Cortex of kidney (tissue), 1 donor: ENCODE data around the gene MYADML2.

Experiments used
- DNase-seq: peaks from one replicate; lab custom pipeline; 2025; lab: John Stamatoyannopoulos, UW

MYADML2 gene

DNA sequence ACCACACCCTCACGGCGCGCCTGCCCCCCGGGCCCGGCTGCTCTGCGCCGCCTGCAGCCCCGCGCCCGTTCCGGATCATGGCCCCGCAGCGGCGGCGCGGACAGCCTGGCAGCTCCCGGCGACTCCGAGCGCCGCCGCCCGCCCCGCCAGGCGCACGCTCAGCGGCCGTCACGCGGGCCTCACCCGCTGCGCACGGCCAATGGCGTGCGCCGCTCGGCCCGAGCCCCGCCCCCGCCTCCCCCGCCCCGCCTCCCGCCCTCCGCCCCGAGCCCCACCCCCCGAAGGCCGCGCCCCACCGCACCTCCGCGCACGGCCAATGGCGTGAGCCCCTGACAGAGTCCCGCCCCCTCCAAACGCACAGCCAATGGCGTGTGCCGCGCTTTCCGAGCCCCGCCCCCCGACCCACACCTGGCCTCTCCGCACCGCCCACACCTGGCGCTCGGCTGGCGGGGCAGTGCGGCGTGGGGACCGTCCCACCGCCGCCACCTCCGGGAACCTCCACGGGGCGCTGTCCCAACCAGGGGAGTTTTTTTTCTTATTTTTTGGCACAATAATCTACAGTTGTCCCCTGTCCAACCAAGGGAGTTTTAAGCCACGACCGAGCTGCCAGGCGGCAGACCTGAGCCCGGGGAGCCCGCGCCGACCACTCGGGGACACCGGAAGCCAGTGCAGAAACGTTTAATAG is 35.6 kb downstream of the MYADML2 start, which contains the start of gene PCYT2:
PCYT2 (minus strand) TSS at position 123 of the 685 bp plus-strand sequence; CDS start at position 79, 44 bp downstream.
- DNase-seq, result no peak

GRCh38 chr17:81910840-81911276 is 36.2 kb downstream of the MYADML2 start:
- DNase-seq, result no peak

- DNase-seq, result no peak
These were observed 36.8 kb downstream of the MYADML2 start for GRCh38 chr17:81909966-81910839.

GRCh38 chr17:81909231-81909630 is 37.8 kb downstream of the MYADML2 start:
- DNase-seq, result no peak

GRCh38 chr17:81908793-81909192 is 38.2 kb downstream of the MYADML2 start:
- DNase-seq, result no peak

- DNase-seq, result no peak
These were observed 39.6 kb downstream of the MYADML2 start for GRCh38 chr17:81907219-81908145.

GRCh38 chr17:81906476-81907218 is 40.4 kb downstream of the MYADML2 start:
- no peak for DNase-seq

DNA sequence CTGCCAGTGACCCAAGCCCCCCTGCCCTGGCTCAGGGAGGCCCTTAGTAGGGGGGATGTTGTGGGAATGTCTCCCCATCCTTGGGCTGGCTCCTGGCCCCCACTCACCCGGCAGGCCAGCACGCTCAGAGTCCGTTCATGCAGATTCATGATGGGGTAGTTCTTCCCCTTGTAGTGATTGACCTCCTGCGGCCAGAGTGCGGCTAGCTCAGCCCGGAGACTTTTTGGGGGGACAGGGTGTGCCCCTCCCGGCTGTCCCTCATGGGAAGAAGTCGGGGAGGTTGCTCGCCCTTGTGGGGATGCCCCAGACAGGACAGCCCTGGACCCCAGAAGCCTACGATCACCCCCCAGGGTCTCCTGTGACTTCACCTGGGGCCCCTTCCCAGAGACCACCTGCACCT is 41.0 kb downstream of the MYADML2 start:
- DNase-seq, result no peak

DNA sequence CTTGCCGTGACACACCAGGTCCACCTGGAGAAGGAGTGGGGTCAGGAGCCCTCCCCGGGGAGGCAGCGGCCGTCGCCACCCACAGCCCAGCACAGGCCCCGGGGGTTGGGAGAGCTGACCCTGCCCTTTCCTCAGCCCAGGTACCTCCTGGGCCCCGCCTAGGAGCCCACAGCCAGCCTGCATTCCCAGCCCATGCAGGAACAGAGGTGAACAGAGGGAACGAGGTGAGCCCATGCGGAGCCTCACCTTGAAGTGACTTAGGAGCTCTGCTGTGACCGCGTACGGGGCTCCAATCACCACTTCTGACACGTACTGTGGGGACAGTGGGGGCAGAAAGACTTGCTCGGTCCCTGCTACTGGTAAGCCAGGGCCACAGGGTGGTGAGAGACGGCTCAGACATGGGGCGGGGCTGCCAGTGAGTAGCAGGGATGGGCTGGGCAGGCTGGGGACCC is 41.6 kb downstream of the MYADML2 start:
- DNase-seq, result no peak

DNA sequence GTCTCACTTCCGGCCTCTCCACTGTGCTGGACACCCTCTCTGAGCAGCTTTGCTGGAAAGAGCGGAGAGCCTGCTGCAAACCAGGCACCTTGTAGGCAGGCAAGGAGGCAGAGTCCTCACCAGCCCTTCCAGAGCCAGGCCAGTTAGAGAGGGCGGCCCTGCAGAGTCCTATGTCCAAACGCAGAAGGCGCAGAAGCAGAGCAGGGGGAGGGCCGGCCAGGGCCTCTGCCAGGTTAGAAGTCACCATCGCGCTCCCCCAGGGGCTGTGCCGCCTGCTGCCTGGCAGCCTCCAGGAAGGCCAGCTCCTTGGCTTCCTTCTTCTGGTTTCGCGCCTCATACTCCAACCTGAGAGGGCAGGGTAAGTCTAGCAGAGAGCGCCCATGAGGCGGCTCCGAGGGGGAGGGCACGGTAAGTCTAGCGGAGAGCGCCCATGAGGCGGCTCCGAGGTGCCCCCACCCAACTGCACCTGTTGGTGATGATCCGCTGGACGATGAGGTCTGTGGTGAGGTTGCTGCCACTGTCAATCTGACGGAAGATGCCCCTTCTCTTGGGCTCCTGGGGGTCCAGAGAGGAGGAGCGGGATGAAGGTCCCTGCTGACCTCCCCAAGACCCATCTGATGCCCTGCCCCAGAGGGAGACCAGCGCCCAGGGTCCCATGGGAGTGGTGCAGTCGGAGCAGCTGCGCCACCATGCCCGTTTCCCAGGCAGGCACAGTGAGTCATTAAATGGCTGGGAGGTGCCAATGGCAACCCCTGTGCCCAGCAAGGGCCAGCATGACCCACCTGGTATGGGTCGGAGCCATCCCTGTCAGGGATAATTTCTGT is 42.2 kb downstream of the MYADML2 start:
- DNase-seq, result no peak

DNA sequence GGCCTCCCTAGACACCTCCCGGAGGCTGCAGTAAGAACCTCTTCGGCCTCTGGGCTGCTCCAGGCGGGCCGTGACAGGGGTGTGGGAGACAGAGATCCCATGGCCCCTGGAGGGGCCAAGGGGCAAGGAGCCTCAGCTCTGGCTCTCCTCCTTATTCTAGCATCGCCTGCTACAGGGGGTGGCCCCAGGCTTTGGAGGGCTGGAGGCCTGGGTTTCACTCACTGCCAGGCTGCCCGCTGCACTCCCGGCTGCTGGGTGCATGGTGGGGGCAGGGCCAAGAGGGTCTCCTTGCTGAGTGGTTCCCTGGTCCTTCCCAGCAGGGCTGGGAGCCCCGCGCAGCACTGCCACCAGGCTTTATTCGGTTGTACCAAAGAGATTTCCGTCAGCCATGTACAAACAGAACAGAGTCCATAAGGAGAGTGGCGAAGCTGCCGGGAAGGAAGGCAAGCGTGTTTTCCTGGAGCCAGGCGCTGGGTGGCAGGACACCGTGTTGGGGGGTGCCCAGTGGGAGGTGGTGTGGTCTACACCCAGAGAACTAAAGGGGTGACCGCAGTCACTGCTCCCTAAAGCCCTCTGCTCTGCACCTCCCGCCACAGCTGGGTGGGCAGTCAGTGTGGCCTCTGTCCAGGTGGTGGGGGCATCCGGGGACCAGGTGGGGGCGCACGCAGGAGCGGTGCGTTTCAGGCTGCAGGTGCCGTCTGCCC is 43.0 kb downstream of the MYADML2 start:
- no peak for DNase-seq

GRCh38 chr17:81903415-81903831 is 43.6 kb downstream of the MYADML2 start:
- no peak for DNase-seq

DNA sequence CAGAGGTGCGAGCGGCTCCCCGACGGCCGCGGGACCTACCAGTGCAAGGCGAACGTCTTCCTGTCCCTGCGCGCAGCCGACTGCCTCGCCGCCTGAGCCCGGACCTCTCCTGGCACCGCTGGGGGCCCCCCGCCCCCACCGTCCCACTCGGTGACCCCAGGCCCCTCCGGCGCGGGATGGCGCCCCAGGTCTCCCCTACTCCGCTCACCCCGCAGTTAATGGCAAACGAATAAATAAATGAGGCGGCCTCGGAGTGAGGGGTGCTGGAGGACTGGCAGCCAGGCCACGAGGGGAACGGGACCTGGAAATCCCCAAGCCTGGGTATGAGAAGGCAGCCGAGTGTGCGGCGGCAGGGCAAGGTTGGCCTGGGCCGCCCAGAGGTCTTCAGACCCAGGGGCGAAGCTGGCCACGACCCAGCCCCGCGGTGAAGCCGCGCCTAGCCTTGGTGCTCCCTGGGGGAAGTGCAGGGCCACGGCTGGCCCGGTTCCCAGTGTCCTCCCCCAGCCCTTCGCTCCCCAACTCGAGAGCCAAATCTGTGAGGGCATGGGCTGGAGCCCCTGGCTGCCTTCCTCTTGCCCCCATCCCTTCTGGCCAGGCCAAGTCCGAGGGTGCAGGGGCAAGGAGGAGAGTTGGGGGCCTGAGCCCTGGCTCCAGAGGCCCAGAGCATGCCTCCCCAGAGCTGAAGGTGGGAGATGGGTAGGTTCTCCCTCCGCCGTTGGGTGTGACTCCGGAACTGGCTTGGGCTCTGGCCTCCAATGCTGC is 44.2 kb downstream of the MYADML2 start:
- DNase-seq, result no peak

GRCh38 chr17:81902023-81902652 is 44.9 kb downstream of the MYADML2 start, which contains the start of gene NPB:
NPB (plus strand) TSS chr17:81902238; CDS start chr17:81902278, 40 bp downstream.
- DNase-seq, result no peak

GRCh38 chr17:81901167-81902022 is 45.6 kb downstream of the MYADML2 start:
- DNase-seq, result no peak

GRCh38 chr17:81900181-81900820 is 46.7 kb downstream of the MYADML2 start:
- DNase-seq, result no peak
